NB4 (cell line): ENCODE results near the gene MAGEH1.
"Not testable (repeated sequence)": the region's sequence is repeated elsewhere in the genome, so short reads cannot be mapped to it uniquely, and the experiment has no call there.

Experiments used
- DNase-seq: peaks from one replicate; pipeline ENCODE4 v3.0.0; 2010; ENCODE audit warnings: low read depth
- H3K4me3 ChIP-seq: one replicate; pipeline ENCODE4 v1.5.1; 2011; ENCODE audit warnings: mild to moderate bottlenecking, low read depth, low read length, moderate library complexity
- MAX ChIP-seq: IDR thresholded peaks from 2 replicates; pipeline ENCODE4 v1.6.1; 2011; ENCODE audit warnings: low read depth, low read length
- MYC ChIP-seq: IDR thresholded peaks from 2 replicates; pipeline ENCODE4 v1.6.1; 2011; ENCODE audit warnings: low read depth, low read length
- POLR2A ChIP-seq: IDR thresholded peaks from 2 replicates; pipeline ENCODE4 v1.6.1; 2011; ENCODE audit warnings: mild to moderate bottlenecking; ENCODE audit not compliant: insufficient read length; ENCODE audit errors: extremely low read depth
- TF ChIP-seq, protein P1 (sequence below): IDR thresholded peaks from one replicate; pipeline ENCODE4 v1.5.1; 2012; ENCODE audit warnings: low read depth, low read length

The MAGEH1 gene

GRCh38 chrX:55451990-55452832 is at the start of gene MAGEH1:
Gene MAGEH1, plus strand, starts transcription at chrX:55452127. Its CDS starts 248 bp downstream, at chrX:55452375.
- TF ChIP-seq, protein P1, sequence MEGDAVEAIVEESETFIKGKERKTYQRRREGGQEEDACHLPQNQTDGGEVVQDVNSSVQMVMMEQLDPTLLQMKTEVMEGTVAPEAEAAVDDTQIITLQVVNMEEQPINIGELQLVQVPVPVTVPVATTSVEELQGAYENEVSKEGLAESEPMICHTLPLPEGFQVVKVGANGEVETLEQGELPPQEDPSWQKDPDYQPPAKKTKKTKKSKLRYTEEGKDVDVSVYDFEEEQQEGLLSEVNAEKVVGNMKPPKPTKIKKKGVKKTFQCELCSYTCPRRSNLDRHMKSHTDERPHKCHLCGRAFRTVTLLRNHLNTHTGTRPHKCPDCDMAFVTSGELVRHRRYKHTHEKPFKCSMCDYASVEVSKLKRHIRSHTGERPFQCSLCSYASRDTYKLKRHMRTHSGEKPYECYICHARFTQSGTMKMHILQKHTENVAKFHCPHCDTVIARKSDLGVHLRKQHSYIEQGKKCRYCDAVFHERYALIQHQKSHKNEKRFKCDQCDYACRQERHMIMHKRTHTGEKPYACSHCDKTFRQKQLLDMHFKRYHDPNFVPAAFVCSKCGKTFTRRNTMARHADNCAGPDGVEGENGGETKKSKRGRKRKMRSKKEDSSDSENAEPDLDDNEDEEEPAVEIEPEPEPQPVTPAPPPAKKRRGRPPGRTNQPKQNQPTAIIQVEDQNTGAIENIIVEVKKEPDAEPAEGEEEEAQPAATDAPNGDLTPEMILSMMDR: no peak
- TF ChIP-seq POLR2A: no peak
- no peak for TF ChIP-seq MAX
- TF ChIP-seq MYC: no peak
- peak within 1 kb of the TSS; percentile 59 for H3K4me3 ChIP-seq
- DNase-seq: peak; percentile 86

GRCh38 chrX:55427079-55427478 is 24.8 kb upstream of the MAGEH1 start:
- not testable (repeated sequence) for H3K4me3 ChIP-seq, DNase-seq

- not testable (repeated sequence) for DNase-seq, H3K4me3 ChIP-seq
These were observed 8.5 kb upstream of the MAGEH1 start for GRCh38 chrX:55443468-55443867.

DNA sequence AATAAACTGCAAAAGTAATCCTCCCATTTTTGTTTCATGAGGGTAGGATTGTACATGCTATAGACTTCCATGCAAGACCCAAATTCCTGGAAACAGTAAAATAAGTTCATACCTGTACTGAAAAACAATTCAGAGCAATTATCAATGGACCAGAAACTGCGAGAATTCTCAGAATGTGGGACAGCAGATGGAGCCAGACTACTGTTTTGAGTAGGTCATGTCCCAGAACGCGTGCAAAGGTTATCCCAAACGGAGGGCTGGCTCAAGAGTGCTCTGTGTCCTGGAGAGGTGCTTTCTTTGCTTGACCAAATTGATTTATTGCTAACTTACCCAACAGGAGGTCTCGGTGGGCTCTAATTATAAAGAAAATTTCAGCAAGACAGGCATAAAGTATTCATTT is 1.7 kb upstream of the MAGEH1 start:
- H3K4me3 ChIP-seq: no peak overlapping the region
- TF ChIP-seq POLR2A (no peak), MAX (no peak), MYC (no peak)
- TF ChIP-seq, protein P1: no peak
- DNase-seq: peak; percentile 0

DNA sequence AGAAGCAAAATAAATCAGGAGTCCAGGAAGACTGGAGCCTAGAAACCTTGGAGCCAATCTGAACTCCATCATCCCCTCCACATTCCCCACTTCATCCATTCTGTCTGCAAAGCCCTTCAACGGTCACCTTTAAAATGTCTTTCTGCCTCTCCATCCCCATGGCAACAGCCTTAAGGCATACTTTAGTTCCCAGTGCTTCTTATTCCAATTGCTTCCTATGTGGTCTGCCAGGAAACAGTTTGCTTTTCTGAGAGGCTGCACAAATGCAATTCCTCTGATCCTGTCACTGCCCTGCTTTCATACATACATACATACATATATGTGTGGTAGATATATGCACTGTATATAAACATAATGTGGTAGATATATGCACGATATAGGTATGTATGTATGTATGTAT is 786 bp upstream of the MAGEH1 start:
- no peak overlapping the region for H3K4me3 ChIP-seq
- DNase-seq: no peak
- TF ChIP-seq MAX (no peak), POLR2A (no peak), MYC (no peak)
- TF ChIP-seq, protein P1: no peak

DNA sequence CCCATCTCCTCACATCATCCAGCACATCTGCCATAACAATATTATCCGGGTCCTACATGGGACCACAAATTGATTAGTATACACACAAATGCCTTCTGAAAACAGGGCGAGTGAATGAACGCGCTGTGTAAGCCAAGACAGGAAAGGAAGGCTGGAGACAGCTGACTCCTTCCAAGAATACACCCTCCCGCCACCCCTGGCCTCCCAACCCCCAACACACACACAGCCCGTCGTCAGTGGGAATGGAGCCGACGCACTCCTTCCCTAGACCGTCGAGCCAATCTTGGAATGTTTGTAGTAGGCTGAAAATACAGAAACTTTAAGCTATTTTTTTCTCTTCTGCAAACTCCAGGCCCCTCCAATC is 319 bp upstream of the MAGEH1 start:
- H3K4me3 ChIP-seq: peak overlapping the region; percentile 59
- TF ChIP-seq MYC: no peak
- TF ChIP-seq MAX: no peak
- TF ChIP-seq POLR2A: no peak
- TF ChIP-seq, protein P1: no peak
- no peak for DNase-seq

- TF ChIP-seq, protein P1: no peak
- TF ChIP-seq POLR2A (no peak), MAX (no peak), MYC (no peak)
- H3K4me3 ChIP-seq: peak overlapping the region; percentile 59
- DNase-seq: peak; percentile 2
These were observed 852 bp downstream of the MAGEH1 start for GRCh38 chrX:55452833-55453124.

GRCh38 chrX:55455708-55456107 is 3.8 kb downstream of the MAGEH1 start:
- H3K4me3 ChIP-seq, DNase-seq: not testable (repeated sequence)

GRCh38 chrX:55459426-55459825 is 7.5 kb downstream of the MAGEH1 start:
- not testable (repeated sequence) for H3K4me3 ChIP-seq

GRCh38 chrX:55459926-55460325 is 8.0 kb downstream of the MAGEH1 start:
- not testable (repeated sequence) for H3K4me3 ChIP-seq, DNase-seq

More at GRCh38 chrX:55459426-55459825, 7.5 kb downstream of the MAGEH1 start:
- DNase-seq: not testable (repeated sequence)
